ENCODE measurements around the gene RNASE11. TPM values are rescaled to one million over a fixed set of nuclear protein-coding genes. Genes with fewer than 3 reads are reported as not detected.

RNASE11 gene
- not detected for total RNA-seq
- not detected for polyA plus RNA-seq

- WGBS: 88% methylated on average over 6 of the region's 6 CpGs
- H3K4me1 ChIP-seq (ENCODE audit: insufficient read depth): no peaks in the 10 kb centered on the region
- no peaks in the 10 kb centered on the region for H3K36me3 ChIP-seq (ENCODE audit: insufficient read depth)
- H3K27ac ChIP-seq (ENCODE audit: low read depth): no peak within 1 kb of the TSS
- no peak for DNase-seq (ENCODE audit: extremely low spot score)
- no peak within 1 kb of the TSS for H3K4me3 ChIP-seq (ENCODE audit: low read depth, low read length)
Observed at GRCh38 chr14:20587489-20588154, at the start of gene RNASE11. Gene RNASE11 (minus strand): TSS chr14:20588001.

- no peak for DNase-seq (ENCODE audit: extremely low spot score)
- WGBS: 3% methylated on average over 45 of the region's 45 CpGs
- Histone ChIP-seq H3K4me1 (ENCODE audit: insufficient read depth) (peaks cover 2% of the 10 kb centered on the region), H3K27ac (ENCODE audit: low read depth) (no peak overlapping the region), H3K4me3 (ENCODE audit: low read depth, low read length) (no peak overlapping the region), H3K36me3 (ENCODE audit: insufficient read depth) (no peaks in the 10 kb centered on the region)
Observed at GRCh38 chr14:20632831-20633691, 45.3 kb upstream of the RNASE11 start.

- H3K4me3 ChIP-seq (ENCODE audit: low read depth, low read length): no peak overlapping the region
- peaks cover 2% of the 10 kb centered on the region for H3K4me1 ChIP-seq (ENCODE audit: insufficient read depth)
- H3K36me3 ChIP-seq (ENCODE audit: insufficient read depth): no peaks in the 10 kb centered on the region
- H3K27ac ChIP-seq (ENCODE audit: low read depth): no peak overlapping the region
- no peak for DNase-seq (ENCODE audit: extremely low spot score)
- WGBS: under 1% methylated on average over 19 of the region's 19 CpGs
Observed at GRCh38 chr14:20632448-20632830, 44.6 kb upstream of the RNASE11 start.

- Histone ChIP-seq H3K27ac (ENCODE audit: low read depth) (no peak overlapping the region), H3K4me1 (ENCODE audit: insufficient read depth) (peaks cover 2% of the 10 kb centered on the region), H3K36me3 (ENCODE audit: insufficient read depth) (no peaks in the 10 kb centered on the region), H3K4me3 (ENCODE audit: low read depth, low read length) (no peak overlapping the region)
- DNase-seq (ENCODE audit: extremely low spot score): no peak
- under 1% methylated on average over 18 of the region's 18 CpGs for WGBS
Observed at GRCh38 chr14:20631880-20632389, 44.1 kb upstream of the RNASE11 start.

GRCh38 chr14:20631023-20631879 is 43.5 kb upstream of the RNASE11 start:
- WGBS: 1% methylated on average over 19 of the region's 19 CpGs
- no peak overlapping the region for H3K4me3 ChIP-seq (ENCODE audit: low read depth, low read length)
- no peak overlapping the region for H3K27ac ChIP-seq (ENCODE audit: low read depth)
- peaks cover 2% of the 10 kb centered on the region for H3K4me1 ChIP-seq (ENCODE audit: insufficient read depth)
- no peak for DNase-seq (ENCODE audit: extremely low spot score)
- H3K36me3 ChIP-seq (ENCODE audit: insufficient read depth): no peaks in the 10 kb centered on the region

- no peak overlapping the region for H3K27ac ChIP-seq (ENCODE audit: low read depth)
Observed at GRCh38 chr14:20630340-20631022, 42.7 kb upstream of the RNASE11 start.

GRCh38 chr14:20628063-20628854 is 40.5 kb upstream of the RNASE11 start:
- 41% methylated on average over 10 of the region's 10 CpGs for WGBS
- H3K4me1 ChIP-seq (ENCODE audit: insufficient read depth): peaks cover 2% of the 10 kb centered on the region
- no peaks in the 10 kb centered on the region for H3K36me3 ChIP-seq (ENCODE audit: insufficient read depth)
- no peak overlapping the region for H3K4me3 ChIP-seq (ENCODE audit: low read depth, low read length)
- no peak overlapping the region for H3K27ac ChIP-seq (ENCODE audit: low read depth)
- DNase-seq (ENCODE audit: extremely low spot score): no peak

More at GRCh38 chr14:20630340-20631022, 42.7 kb upstream of the RNASE11 start:
- Histone ChIP-seq H3K36me3 (ENCODE audit: insufficient read depth) (no peaks in the 10 kb centered on the region), H3K4me3 (ENCODE audit: low read depth, low read length) (no peak overlapping the region), H3K4me1 (ENCODE audit: insufficient read depth) (peaks cover 2% of the 10 kb centered on the region)
- 2% methylated on average over 23 of the region's 23 CpGs for WGBS
- DNase-seq (ENCODE audit: extremely low spot score): no peak

GRCh38 chr14:20627346-20628027 is 39.7 kb upstream of the RNASE11 start:
- H3K36me3 ChIP-seq (ENCODE audit: insufficient read depth): no peaks in the 10 kb centered on the region

GRCh38 chr14:20626274-20626673 is 38.5 kb upstream of the RNASE11 start:
- no peaks in the 10 kb centered on the region for H3K36me3 ChIP-seq (ENCODE audit: insufficient read depth)

More at GRCh38 chr14:20627346-20628027, 39.7 kb upstream of the RNASE11 start:
- H3K4me3 ChIP-seq (ENCODE audit: low read depth, low read length): no peak overlapping the region
- peaks cover 2% of the 10 kb centered on the region for H3K4me1 ChIP-seq (ENCODE audit: insufficient read depth)
- 63% methylated on average over 5 of the region's 5 CpGs for WGBS
- H3K27ac ChIP-seq (ENCODE audit: low read depth): no peak overlapping the region
- no peak for DNase-seq (ENCODE audit: extremely low spot score)

GRCh38 chr14:20624495-20625070 is 36.8 kb upstream of the RNASE11 start:
- no peaks in the 10 kb centered on the region for H3K4me1 ChIP-seq (ENCODE audit: insufficient read depth)
- no peak for DNase-seq (ENCODE audit: extremely low spot score)
- WGBS: 10% methylated on average over 22 of the region's 22 CpGs
- no peaks in the 10 kb centered on the region for H3K36me3 ChIP-seq (ENCODE audit: insufficient read depth)
- H3K4me3 ChIP-seq (ENCODE audit: low read depth, low read length): no peak overlapping the region
- H3K27ac ChIP-seq (ENCODE audit: low read depth): no peak overlapping the region

More at GRCh38 chr14:20626274-20626673, 38.5 kb upstream of the RNASE11 start:
- Histone ChIP-seq H3K4me3 (ENCODE audit: low read depth, low read length) (no peak overlapping the region), H3K27ac (ENCODE audit: low read depth) (no peak overlapping the region), H3K4me1 (ENCODE audit: insufficient read depth) (no peaks in the 10 kb centered on the region)
- 16% methylated on average over 12 of the region's 12 CpGs for WGBS
- DNase-seq (ENCODE audit: extremely low spot score): no peak

GRCh38 chr14:20623798-20624197 is 36.0 kb upstream of the RNASE11 start:
- 48% methylated on average over 15 of the region's 15 CpGs for WGBS
- DNase-seq (ENCODE audit: extremely low spot score): no peak
- no peak overlapping the region for H3K27ac ChIP-seq (ENCODE audit: low read depth)
- H3K36me3 ChIP-seq (ENCODE audit: insufficient read depth): no peaks in the 10 kb centered on the region
- no peaks in the 10 kb centered on the region for H3K4me1 ChIP-seq (ENCODE audit: insufficient read depth)
- no peak overlapping the region for H3K4me3 ChIP-seq (ENCODE audit: low read depth, low read length)

All from urinary bladder (tissue), 4 donors.